OCI-LY7 (cell line): ENCODE results near the gene ITGAE.

Source experiments
- CTCF ChIP-seq: fragments of 200-600 bp; sonication (generic); conservative IDR thresholded peaks from 2 replicates; pipeline ENCODE4 v1.5.1; 2014; ENCODE audit warnings: mild to moderate bottlenecking, antibody characterized with exemption, low read length, moderate library complexity, mixed read lengths
- EZH2phosphoT487 ChIP-seq: fragments of 200-600 bp; sonication (generic); IDR thresholded peaks from 2 replicates; pipeline ENCODE4 v1.6.1; 2018; ENCODE audit warnings: low read depth, borderline replicate concordance, mild to moderate bottlenecking, mixed run types, antibody characterized with exemption, low read length, moderate library complexity, mixed read lengths

DNA sequence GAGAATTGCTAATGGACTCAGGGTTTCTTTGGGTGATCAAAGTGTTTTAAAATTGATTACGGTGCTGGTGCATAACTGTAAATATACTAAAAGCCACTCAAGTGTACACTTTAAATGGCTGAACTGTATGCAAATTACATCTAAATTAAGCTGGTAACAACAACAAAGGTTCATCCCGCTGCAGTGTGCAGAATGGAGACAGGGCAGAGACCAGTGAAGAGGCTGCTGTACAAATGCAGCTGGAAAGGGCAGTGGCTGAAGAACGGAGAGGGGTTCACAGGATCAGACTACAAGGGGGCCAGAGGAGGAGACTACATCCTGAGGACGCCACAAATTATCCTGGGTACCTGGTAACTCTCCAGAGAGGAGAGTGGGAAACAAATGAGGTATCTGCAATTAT is 9.0 kb upstream of the ITGAE start:
- no peak for TF ChIP-seq CTCF
- TF ChIP-seq EZH2phosphoT487 = no peak
